ENCODE data around the gene SH2D3A. TPM values are rescaled to one million over a fixed set of nuclear protein-coding genes. Genes with fewer than 3 reads are reported as not detected.
"Not testable (repeated sequence)": the region's sequence is repeated elsewhere in the genome, so short reads cannot be mapped to it uniquely, and the experiment has no call there.

SH2D3A gene
- total RNA-seq, 1 experiment from 2014 or later = not detected

DNA sequence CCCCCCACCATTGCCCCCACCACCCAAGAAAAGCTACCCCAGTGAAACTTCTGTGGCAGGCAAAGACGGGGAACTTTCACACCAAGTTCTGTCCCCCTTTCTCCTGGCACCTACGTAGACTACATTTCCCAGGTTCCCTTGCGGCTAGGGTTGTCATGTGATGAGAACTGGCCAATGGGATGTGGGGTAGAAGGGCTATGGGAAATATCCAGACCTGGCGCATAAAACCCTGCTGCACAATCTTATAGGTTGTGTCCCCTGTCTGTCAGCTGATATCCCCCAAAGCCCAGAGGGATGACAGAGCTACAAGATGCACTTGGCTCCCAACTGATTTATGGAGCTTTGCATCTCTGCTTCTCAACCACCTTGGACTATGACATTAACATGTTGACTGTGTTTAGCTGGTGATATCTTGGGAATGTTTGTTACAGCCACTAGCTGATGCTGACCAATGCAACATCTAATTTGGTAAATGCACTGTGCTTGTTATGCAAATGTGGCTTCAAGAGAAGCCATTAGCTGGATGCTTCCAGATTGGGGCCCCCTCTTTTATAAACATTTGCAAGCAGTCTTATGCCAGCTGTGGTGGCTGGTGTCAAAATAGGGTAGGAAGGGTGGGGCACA is 6.1 kb downstream of the SH2D3A start:
- DNase-seq (ENCODE audit: low spot score) = no peak

DNA sequence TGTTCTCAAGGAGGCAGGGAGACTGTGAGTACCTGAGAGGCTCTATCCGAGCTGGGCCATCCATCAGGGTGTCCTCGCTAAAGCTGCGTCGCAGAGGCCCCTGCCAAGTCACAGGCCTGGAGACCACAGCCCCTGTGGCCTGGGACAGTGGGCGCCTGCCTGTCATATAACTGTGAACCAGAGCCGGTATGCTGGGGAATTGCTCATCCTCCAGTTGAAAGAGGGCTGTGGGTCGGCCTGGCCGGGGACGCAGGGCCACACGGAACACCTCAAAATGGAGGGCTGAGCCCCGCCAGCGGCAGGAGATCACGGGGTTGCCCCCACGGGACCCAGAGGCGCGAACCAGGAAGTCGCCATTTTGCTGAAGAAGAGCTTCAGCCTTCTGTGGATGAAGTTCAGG is 6.6 kb downstream of the SH2D3A start:
- no peak for DNase-seq (ENCODE audit: low spot score)

DNA sequence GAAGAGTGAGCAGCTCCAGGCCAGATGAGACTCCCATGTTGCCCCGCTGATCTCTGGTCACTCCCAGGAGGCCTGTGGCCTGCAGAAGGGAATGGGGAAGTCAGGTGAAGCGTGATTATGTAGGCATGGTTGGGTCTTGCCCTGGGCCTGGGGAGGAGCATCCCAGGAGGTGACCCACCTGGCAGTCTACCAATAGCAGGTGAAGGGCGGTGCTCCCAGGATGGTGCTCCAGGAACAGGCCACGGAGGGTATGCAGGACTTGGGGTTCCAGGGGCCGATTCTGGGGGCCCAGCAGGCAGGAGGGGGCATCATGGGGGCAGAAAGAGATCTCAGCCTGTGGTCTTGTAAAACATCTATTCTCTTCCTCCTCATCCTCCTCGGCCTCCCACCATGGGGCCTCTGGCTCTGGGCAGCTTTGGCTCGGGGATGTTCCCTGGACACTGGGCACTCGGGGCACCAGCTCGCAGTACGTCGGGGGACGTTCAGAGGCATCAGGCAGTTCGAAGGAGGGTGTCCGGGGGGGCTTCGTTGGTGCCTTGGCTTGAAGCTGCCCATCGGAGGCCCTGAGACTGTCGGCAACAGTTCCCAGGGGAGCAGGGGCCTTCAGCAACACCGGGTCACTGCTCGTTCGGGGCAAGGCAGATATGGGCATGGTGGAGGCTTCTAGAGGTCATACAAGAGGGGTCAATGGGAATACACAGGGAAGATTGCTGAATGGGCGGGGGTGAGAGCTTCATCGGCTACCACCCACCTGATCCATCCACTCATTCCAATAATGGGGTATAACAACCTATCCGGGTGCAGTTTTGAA is 12.4 kb downstream of the SH2D3A start:
- DNase-seq (ENCODE audit: low spot score) = no peak

DNA sequence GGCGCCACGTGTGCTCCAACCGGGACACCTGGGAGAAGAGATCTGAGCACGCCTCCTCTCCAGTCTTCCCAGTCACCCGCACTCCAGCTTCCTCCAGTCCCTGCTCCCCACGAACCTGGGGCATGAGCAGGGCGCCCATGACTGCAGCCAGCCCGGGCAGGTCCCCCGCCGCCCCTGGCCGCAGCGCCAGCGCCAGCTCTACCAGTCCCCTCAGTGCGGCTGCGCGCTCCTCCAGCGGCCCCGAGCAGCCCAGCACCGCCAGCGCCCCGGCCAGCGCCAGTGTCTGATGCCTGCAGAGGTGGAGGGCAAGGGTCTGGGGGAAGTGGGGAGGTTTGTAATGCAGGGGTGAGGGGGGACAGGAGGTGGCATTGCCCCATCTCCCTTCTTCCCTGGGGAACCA is 13.1 kb downstream of the SH2D3A start:
- DNase-seq (ENCODE audit: low spot score) = no peak

DNA sequence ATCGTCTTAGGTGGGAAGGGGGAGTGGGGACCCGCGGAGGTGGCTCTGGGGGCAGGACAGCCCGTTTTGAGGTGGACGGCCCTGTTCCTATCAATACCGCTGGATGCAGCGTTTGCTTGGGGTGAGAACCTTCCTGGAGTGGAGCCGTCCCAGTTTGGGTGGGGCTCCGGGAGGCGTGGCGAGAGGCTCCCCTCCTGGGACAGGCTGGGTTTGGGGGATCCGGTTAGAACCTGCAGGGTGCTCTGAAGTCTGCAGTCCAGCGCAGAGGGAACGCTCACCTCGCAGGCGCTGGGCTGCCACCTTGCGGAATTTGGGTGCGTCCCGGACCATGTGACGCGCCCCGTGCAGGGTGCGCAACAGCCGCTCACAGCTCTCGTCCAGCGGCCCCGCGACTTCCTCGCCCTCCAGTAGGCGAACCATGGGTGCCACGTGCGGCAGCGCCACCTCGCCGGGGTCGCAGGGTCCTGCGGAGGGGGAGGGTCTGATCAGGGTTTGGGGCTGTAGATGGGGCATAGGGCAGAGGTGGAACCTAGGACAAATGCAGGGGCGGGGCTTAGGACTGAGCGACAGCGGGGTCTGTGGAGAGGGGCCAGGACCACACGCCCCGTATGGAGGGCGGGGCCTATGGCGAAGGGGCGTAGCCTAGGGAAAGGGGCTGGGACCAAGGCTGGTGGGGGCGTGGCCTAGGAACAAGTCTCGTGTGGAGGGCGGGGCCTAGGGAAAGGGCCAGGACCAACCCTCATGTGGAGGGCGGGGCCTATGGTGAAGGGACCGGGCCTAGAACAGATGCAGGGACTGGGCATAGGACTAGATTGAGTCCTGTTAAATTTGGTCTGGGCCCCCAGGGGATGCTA is 13.8 kb downstream of the SH2D3A start:
- DNase-seq (ENCODE audit: low spot score) = no peak

DNA sequence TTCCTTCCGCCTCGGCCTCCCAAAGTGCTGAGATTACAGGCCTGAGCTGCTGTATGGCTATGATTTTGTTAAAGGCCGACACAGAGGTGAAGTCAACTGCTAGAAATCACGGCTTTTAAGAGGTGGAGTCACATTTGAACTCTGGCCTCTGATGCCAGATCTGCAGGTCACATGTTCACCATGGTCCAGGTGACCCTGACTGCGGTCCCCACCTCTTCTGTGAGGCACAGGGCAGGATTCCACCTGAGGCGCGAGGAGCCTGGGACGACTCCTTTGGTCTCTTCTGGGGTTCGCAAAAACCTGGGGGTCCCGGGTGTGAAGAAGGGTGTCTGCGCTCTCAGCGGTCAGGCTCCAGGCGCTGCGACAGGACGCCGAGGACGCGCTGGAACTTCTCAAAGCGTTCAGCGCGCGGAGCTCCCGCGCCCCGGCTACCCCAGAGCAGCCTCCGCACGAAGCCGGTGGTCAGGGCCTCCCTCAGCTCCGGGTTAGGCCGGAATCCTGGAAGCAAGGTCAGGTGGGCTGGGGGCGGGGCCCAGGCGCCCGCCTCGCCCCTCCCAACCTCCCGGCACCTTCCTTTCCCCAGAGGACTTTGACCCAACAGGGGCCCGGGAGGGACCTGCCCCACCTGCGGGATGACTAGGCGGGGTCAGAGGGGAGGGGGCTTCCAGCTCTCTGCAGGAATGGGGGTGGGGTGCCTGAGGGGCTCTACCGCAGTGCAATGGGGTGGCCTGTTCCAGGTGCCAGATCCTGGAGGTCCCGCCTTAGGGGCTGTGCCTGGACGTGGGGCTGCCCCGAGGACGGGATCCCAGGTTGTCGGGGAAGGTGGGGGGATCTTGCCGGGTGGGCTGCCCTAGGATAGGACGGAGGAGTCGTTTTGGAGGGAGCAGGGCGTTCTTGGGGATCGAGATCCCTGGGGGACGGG is 14.7 kb downstream of the SH2D3A start:
- no peak for DNase-seq (ENCODE audit: low spot score)

DNA sequence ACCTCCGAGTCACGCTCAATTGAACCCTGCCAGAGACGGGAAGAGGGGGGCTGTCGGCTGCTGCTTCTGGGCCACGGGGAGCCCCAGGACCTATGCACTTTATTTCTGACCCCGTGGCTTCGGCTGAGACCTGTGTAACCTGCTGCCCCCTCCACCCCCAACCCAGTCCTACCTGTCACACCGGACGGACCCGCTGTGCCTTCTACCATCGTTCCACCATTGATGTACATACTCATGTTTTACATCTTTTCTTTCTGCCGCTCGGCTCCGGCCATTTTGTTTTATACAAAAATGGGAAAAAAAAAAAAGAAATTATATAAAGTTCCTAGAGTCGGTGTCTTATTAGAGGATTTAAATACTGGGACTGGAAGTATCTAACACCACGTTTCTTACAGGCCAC is 16.0 kb downstream of the SH2D3A start:
- DNase-seq (ENCODE audit: low spot score) = no peak

DNA sequence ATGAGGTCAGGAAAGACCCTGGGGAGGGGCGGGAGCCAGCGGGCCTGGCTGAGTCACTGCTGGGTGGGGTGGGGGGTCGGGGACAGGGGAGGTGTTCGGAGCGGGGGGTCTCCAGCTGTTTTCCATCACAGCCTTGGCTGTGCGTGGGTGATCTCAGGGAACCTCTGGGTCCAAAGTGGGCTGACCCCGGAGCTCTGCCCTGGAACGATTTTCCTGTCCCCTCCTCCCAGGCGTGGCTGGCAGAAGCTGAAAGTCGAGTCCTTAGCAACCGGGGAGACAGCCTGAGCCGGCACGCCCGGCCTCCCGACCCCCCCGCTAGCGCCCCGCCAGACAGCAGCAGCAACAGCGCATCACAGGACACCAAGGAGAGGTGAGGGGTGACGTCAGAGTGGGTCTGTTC is 17.2 kb downstream of the SH2D3A start:
- no peak for DNase-seq (ENCODE audit: low spot score)

DNA sequence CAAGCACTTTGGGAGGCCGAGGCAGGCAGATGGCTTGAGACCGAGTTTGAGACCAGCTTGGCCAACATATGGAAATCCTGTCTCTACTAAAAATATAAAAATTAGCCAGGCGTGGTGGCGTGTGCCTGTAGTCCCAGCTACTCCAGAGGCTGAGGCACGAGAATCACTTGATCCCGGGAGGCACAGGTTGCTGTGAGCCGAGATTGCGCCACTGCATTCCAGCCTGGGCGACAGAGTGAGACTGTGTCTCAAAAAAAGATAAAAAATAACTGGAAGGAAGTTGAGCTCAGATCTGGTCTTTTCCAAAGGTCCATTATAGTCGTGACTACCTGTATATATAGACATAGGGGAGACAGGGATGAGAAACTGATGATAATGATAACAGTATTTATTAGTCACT is 18.7 kb downstream of the SH2D3A start:
- DNase-seq (ENCODE audit: low spot score) = not testable (repeated sequence)

DNA sequence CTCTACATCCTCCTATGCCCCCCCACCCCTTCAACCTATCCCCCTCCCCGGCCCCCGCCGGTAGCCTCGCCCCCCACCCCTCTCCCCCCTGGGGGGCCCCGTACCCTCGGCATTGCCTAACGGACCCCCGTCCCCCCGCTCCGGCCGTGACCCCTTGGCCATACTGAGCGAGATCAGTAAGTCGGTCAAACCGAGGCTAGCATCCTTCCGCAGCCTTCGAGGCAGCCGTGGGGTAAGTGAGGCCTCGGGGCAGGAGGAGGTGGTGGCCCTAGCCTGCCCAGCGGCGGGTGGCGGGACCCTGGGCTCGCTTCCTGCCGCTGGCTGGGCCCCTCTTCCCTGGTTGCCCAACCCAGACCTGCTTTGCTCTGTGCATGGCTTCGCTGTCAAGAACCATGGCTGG is 21.3 kb downstream of the SH2D3A start:
- no peak for DNase-seq (ENCODE audit: low spot score)

DNA sequence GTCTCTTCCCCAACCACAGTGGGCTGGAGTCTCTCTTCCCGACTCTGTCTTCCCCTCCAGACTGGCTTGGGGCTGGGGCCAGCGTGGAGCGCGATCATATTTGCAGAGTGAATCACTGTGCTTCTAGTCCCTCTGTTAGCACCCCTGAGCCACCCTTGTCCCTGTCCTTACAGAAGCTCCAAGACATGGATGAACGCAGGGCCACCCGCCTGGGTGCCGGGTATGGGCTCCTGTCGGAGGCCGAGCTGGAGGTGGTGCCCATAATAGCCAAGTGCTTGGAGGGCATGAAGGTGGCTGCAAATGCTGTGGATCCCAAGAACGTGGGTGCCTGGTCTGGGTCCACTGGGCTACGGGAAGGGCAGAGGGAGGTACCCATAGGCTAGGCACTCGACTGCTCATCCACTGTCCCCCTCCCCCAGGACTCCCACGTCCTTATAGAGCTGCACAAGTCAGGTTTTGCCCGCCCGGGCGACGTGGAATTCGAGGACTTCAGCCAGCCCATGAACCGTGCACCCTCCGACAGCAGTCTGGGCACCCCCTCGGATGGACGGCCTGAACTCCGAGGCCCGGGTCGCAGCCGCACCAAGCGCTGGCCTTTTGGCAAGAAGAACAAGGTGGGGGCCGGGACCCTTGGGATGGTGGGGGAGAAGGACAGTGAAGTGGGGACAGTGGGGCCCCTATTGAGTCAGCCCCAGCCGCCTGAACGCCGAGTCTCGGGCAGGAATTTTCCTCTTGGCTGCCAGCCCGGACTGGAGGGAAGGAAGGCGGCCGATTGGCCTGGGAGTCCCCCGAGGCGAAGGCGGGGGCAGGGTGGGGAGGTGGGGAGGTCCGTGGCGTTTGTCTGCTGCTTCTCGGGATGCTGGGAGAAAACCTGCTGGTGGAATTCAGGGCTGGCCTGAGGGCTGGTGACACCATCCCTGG is 22.6 kb downstream of the SH2D3A start:
- DNase-seq (ENCODE audit: low spot score) = peak; percentile 82

DNA sequence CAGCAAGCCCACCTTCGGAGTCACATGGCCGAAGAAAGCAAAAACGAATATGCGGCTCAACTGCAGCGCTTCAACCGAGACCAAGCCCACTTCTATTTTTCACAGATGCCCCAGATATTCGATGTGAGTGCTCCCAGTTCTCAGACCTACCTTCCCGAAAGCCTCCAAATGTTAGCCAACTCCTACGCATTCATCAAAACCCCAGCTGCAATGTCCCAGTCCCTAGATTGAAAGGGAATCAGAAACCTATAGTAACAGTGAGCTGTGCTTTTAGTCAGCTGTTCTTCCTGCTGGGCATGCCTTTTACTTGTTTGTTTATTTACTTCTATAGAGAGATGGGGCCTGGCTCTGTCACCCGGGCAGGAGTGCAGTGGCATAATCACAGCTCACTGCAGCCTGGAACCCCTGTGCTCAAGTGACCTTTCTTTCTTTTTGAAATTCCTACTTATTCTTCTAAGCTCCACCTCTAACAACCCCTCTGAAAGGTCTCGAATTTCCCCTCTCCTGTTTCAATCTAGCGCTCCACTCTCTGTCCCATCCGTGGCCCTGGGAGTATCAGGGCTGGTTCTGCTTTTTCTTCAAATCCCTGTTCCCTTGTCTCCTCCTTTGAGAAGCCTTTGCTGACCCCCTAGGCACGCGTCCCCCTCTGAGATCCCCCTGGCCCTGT is 23.4 kb downstream of the SH2D3A start:
- peak; percentile 51 for DNase-seq (ENCODE audit: low spot score)

DNA sequence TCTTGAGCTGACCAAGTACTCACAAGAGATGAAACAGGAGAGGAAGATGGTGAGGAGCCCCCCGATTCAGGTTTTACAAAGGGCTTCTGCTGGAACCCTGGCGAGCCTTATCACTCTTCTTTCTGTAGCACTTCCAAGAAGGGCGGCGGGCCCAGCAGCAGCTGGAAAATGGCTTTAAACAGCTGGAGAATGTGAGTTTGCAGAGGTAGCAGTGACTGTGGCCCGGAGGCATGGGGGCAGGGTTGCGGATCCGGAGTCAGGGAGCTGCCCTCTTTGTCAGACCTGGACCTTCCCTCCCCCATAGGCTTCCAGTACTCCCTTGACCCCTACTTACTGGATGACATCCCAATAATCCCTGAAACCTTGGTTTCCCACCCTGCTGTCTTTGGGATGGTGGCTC is 24.2 kb downstream of the SH2D3A start:
- DNase-seq (ENCODE audit: low spot score) = no peak

DNA sequence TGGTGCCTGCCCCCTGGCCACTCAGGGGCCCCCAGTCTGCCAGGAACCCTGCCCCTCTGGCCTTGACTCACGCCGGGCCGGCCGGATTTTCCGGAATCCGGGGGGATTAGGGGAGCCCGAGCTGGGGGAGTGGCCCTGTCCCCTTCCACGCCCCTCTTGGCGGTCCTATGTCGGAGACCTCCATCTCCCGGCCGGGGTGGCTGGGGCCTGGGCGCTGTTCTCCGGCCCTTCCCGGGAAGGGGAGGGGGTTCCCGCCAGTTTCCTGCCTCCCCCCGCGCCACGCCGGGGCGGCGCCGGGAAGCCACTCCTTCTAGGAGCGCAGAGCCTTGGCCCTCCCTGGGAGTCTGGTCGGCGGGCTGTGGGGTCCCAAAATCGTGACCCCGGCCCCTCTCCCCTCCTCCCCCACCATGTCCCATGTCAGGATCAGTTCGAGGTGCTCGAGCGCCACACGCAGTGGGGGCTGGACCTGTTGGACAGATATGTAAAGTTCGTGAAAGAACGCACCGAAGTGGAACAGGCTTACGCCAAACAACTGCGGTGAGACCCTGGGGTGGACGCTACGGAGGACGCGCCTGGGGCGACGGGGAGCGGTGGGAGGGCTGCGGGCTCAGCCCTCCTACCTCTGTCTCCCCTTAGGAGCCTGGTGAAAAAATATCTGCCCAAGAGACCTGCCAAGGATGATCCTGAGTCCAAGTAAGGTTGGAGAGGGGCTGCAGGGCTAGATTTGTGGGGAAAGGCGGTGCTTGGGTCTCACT is 26.5 kb downstream of the SH2D3A start:
- DNase-seq (ENCODE audit: low spot score) = peak; percentile 27

DNA sequence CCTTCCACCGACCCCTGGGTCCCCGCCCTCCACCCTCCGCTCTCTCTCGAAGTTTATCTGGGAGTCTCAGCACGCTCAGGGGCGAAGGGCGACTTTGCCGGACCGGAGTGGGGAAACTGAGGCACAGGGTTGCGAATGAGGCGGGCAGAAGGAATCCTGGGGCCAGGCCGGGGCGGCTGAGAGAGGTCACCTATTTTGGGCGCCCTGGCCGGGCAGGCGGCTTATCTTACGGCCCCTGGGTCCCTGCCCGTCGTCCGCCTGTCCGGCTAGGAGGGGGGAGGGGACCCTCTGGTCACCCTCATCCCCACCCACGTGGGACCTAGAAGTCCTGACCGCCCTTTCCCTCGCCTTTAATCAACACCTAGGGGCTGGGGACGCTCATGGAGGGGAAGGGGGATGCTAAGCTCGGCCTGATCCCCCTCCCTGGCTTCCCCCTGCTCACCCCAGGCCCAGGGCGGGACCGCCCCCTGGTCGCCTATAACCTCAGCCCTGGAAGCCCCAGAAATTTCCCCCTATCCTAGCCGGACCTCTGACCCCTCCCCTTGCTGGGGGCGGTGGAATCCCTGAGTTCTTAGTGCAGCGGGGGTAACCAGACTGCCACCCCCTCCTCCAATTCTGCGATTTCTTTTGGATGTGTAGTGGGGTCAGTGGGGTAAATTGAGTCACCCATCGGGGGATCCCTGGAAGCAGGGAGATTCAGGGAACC is 27.2 kb downstream of the SH2D3A start:
- DNase-seq (ENCODE audit: low spot score) = peak; percentile 23

DNA sequence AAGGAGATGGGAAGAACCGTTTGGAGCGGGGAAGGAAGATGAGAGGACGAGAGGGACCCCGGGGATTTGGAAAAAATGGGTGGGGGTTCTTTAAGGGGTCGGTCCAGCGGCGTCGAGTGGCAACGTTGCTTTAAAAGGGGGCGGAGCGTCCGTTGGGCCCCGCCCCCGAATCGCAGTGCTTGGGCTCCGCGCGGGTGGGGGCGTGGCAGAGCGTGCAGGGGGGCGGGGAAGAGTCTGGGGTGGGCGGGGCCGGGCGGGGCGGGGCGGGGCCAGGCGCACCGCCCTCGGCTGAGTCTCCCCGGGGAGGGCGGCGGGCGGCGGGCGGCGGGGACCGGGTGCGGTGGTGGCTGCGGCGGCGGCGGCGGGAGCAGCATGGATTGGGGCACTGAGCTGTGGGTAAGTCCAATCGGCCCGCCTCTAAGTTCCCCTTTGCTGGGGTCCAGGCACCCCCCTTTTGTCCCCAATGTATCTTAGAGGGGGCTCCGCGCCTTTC is 27.8 kb downstream of the SH2D3A start, which contains the start of gene TRIP10:
Gene TRIP10, plus strand, starts transcription at position 291 of the 493 bp plus-strand sequence. Its CDS starts 82 bp downstream, at position 373.
- peak; percentile 53 for DNase-seq (ENCODE audit: low spot score)

DNA sequence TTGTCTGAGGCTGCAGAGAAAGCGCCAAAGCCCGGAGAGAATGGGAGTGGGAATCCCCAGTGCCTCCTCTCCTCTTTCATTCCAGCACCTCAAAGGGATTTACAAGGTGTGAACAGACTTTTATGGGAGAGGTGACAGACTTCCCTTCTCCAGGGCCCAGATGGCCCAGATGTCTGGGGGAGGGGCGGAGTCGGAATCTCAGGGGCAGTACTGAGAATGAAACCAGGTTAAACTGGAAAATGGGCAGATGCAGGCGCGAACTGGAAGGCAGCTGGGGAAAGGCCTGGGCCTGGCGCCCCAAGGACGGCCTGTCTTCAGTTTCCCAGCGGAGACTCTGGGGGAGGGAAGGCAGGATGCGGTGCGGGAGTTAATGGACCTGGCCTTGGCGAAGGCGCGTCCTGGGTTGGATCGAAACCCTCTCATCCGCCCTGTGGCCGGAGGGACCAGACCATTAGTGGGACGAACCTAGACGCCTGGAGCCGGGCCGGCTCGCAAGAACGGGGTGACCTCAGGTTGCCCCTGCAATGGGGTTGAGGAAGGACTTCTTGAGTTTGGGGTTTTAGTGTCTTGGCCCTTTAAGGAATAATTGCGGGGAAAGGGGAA is 28.3 kb downstream of the SH2D3A start:
- DNase-seq (ENCODE audit: low spot score) = peak; percentile 13
